Measurements from ENCODE around the gene TACC2.
"Not testable (repeated sequence)": the region's sequence is repeated elsewhere in the genome, so short reads cannot be mapped to it uniquely, and the experiment has no call there.

TACC2 gene

GRCh38 chr10:122021828-122022227, 32.9 kb downstream of the TACC2 start:
- DNase-seq: no peak

DNA sequence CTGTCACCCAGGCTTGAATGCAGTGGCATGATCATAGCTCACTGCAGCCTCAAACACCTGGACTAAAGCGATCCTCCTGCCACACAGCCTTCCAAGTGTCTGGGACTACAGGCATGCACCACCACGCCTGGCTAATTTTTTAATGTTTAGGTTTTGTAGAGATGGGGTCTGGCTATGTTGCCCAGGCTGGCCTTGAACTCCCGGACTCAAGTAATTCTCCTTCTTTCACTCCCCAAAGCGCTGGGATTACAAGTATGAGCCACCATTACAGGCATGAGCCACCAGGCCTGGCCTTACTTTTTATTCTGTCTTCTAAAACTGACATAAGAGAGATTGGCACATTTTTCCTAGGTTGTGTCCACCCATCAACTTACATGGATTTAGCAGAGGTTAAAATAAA, 33.3 kb downstream of the TACC2 start:
- no peak for DNase-seq

- DNase-seq: not testable (repeated sequence)
Measured at GRCh38 chr10:122023257-122023656, 34.3 kb downstream of the TACC2 start.

DNA sequence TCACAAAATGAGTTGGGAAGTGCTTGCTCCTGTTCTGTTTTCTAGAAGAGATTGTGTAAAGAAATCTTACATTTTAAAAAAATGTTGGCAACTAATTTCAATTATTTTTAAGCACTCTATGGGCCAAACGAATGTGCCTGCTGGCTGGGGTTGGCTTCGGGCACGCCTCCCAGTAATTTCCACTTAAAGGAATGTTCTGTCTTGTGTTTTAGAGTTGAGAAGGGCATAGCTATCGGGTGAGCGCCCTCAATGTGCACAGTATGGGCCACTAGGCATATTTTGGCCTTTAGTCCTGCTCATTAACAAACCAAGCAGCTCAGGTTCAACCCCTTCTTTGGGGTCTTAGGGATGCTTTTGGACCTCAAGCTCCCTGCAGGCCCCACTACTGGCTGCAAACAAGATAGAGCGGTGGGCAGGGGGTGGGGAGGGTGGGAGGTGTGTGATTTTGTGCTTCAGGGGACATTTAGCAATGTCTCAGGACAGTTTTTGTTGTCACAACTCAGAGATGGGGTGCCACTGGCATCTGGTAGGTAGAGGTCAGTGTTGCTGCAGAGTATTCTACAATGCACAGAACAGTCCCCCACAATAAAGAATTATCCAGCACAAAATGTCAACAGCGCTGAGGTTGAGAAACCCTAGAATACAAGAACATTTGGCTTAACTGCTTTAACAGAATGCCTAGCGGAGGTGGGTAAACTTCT, 40.7 kb downstream of the TACC2 start:
- no peak for DNase-seq

DNA sequence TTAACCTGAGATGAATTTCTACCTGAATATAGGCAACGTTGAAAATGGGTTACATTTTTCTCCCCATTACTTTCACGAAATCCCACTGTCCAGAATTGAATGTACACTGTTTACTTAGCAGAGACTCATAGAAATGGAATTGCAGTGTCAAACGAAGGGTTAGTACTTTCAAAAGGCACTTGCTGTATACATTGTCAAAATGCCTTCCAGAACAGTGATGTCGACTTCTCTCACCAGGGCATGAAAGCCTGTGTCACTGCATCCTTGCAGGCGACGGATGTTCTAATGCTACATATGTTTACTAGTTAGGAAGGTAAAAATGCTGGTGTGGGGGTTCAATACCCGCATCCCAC, 41.2 kb downstream of the TACC2 start:
- DNase-seq: no peak

GRCh38 chr10:122033224-122033926, 44.4 kb downstream of the TACC2 start:
- DNase-seq: no peak

GRCh38 chr10:122034149-122034756, 45.3 kb downstream of the TACC2 start:
- DNase-seq: no peak

DNA sequence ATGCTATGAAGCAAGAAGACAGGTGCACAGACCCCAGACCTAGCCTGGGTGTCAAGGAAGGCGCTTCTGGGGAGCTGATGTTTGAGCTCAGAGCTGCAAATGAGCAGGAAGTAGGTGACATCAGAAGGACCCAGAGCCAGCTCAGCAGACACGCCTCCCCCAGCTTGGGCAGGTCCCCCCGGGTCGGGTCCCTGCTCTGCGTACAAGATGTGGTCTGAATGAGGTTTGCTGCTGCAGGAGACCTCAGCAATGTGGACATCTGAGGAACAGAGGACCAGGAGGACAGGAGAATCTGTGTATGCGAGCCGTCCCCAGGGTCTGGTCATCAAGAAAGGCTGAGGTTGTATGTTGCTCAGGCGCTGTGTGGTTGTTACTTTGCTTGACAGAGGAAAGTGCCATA, 51.8 kb downstream of the TACC2 start:
- DNase-seq: no peak

- DNase-seq: no peak
Measured at GRCh38 chr10:122042836-122043235, 53.9 kb downstream of the TACC2 start.

GRCh38 chr10:122044045-122044661, 55.2 kb downstream of the TACC2 start:
- no peak for DNase-seq

- DNase-seq: peak in 2 of 56 donors; percentile 3 to 46
Measured at GRCh38 chr10:122044713-122045112, 55.8 kb downstream of the TACC2 start.

- DNase-seq: no peak
Measured at GRCh38 chr10:122045212-122045611, 56.2 kb downstream of the TACC2 start.

DNA sequence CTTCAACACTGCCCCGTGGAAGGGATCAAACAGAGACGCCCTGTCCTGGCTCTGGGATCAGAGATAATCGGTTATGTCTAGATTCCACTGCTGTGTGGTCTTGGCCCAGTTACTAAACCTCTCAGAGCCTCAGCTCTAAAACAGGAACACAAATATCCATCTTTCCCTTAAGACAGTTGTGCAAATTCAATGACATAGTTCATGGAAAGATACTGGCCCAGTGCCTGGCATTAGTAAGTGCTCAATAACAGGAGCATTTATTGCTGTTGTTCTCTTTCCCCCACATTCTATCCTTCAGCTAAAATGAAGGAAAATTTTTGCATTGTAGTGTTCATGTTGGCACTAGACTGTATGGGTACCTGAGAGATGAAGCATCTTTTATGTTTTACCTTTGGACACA, 58.6 kb downstream of the TACC2 start:
- no peak for DNase-seq

DNA sequence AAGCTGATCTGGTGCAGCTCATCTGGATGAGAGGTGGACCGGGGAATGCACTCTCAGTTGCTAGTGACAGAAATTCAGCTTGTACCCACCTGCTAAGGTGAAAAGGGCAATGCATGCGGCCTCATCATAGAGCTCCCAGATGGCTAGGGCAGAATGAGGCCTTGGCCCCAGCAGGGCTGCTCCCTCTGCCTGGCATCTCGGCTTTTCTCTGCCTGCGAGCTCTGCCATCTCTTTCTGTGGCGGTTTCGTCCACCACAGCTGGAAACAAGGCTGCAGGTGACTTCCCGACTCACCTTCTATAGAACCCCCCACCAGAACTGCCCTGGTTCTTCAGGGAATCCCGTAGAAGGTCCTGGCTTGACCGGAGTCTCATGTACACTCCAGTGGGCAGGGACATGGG, 60.1 kb downstream of the TACC2 start:
- DNase-seq: no peak

DNA sequence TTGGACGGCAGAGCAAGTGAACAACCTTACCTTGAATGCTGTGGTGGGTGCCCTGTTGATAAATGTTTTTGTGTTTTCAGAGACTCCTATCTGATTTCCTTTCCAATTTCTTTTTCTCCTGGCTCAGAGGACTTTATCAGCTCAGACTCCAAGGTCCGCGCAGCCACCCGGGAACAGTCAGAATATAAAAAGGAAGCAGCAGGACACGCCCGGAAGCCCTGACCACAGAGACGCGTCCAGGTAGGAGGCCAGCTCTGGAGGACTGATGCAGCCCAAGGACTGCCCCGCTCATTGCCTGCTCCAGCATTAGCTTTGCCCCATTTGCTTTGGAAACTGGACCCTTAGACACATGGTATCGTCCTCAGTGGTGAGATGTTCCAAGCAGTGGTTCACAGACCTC, 61.3 kb downstream of the TACC2 start:
- DNase-seq: no peak

GRCh38 chr10:122050811-122051210, 61.8 kb downstream of the TACC2 start:
- no peak for DNase-seq

DNA sequence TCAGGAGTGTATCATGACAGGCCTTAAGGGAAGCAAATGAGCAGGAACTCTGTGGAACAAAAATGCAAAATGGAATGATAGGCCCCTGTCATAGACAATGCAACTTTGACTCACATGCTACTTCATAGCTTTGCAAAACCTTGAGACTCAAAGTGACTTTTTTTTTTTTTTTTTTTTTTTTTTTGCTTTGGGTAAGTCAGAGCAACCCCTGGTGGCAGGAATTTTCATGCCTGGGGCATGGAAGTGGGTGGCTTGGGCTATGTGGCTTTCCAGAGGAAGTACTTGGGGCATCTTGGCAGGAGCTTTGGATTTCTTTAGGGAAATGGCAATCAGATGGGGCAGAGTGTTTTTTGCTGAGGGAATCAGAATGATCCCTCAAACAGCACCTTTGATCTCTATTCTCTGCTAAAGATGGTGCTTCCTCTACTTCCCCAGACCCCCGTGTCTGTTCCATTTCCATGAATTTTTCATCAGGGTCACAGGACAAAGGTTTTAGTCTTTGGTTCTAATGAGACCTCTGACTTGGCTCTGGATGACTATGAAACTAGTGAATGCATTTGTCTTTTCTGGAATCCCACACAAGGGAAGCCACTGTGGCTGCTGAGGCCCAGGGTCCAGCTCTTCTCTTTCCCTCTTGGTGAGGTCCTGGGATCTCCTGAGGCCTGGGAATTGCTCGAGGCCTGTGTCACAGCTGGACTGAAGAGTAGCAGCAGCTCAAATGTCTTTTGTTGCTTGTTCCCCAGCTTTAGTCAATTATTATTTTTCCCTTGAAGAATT, 62.8 kb downstream of the TACC2 start:
- no peak for DNase-seq

DNA sequence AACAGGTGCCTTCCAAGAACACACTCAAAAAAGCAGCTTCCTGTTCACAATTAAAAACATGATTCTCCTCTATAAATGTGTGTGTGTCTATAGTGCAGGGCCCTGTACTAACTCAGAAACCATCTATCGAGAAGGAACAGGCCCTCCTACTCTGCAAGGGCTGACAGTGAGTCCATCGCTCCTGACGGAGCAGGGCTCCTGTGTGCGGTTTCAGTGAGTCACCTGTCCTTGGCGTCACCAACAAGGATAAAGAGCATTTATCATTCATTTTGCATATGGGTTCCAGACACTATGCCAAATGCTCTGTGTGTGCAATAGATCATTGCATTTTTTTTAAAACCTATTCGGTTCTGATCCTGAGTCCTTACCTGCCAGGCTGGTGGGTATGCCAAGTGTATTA, 63.7 kb downstream of the TACC2 start:
- DNase-seq: no peak

DNA sequence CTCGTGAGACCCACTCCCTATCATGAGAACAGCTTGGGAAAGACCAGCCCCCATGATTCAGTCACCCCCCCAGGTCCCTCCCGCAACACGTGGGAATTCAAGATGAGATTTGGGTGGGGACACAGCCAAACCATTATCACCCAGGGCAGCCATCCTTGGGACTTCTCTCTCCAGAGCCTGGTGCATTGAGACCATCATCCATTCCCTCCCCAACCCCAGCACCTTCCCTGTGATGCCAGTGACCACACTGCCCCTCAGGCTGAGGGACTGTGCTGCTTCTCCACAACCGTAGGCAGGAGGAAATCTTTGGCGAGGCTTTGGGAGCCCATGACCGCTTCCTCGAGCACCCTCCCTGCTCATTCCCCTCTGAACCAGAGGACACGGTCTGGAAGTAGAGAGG, 64.4 kb downstream of the TACC2 start:
- no peak for DNase-seq

DNA sequence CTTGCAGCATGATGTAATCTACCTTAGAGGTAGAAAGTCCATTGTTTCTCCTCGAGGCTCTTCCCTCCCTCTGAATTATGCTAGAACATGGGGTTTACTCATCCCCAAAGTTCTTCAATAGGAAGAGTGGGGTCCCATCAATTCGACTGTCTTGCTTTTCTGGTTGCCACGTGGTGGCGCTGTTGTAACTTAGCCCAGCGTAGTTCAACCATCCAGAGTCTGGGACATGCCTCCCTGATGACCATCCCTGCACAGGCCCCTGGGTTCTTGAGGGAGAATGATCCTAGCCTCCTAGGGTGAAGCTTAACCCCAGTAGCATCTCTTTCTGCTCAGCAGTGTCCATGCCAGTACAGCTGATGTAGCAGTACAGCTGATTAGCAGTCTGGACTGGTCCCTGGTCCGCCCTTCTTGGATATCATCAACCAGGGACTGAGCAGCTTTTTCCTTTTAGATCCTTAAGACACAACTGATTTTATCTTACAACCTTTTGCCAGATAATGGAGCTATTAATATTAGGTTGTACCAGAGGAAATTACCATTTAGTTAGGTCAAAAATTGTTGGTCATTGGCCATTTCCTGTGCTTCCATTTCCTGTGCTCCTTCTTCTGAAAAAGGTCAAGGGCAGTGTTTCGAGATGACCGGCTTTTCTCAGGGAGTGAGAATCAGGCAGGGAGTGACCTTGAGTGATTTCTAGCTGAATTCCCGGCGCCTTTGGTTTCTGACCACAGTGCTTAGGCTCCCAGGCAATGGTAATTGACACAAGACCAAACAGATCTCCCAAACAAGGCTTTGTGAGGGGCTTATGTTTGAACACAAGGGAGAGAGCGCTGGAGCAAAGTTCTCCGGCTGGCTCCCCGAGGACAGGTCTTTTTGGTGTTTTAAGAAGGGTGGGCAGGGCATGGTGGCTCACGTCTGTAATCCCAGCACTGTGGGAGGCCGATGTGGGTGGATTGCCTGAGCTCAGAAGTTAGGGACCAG, 65.4 kb downstream of the TACC2 start:
- DNase-seq: no peak
